GM12801 (cell line): ENCODE results near the gene GRID2.

Experiments used
- TF ChIP-seq, protein P1 (sequence below): IDR thresholded peaks from one replicate; pipeline ENCODE4 v1.5.1; 2011; ENCODE audit warnings: control low read depth; ENCODE audit not compliant: insufficient read length; ENCODE audit errors: extremely low read depth

The GRID2 gene

DNA sequence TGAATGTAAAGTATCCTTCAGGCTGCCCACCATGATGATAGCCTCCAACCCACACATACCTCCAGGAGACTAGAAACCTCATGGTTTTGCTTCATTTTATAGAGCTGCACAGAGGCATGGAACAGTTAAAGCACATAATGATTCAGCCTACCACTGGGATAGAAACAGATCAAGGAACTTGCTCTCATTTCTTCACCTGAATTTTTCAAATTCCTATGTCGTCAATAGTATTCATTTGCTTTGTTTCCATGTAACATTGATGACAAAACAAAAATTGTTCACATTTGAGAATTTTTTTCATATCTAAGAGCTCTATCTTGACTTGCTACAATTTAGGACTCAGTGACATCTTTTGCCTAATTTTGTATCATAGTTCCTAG, 1473.3 kb downstream of the GRID2 start:
- TF ChIP-seq, protein P1, sequence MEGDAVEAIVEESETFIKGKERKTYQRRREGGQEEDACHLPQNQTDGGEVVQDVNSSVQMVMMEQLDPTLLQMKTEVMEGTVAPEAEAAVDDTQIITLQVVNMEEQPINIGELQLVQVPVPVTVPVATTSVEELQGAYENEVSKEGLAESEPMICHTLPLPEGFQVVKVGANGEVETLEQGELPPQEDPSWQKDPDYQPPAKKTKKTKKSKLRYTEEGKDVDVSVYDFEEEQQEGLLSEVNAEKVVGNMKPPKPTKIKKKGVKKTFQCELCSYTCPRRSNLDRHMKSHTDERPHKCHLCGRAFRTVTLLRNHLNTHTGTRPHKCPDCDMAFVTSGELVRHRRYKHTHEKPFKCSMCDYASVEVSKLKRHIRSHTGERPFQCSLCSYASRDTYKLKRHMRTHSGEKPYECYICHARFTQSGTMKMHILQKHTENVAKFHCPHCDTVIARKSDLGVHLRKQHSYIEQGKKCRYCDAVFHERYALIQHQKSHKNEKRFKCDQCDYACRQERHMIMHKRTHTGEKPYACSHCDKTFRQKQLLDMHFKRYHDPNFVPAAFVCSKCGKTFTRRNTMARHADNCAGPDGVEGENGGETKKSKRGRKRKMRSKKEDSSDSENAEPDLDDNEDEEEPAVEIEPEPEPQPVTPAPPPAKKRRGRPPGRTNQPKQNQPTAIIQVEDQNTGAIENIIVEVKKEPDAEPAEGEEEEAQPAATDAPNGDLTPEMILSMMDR = no peak

DNA sequence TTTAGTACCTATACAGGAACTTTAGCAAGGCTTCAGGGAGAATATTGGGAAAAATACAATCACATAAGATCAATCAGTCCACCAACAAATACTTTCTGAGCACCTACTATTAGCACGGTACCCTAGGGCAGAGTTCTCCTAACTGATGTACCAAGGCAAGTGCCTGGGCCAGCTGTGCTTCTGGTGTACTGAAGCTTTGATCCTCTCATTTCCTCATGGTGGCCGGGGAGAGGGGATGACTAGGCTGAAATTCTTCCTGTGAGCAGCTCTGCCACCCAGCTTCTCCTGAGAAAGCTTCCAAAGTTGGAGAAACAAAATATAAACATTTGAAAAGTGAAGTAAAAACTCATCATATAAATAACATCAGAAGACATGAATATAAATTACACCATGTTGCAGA, 1475.5 kb downstream of the GRID2 start:
- TF ChIP-seq, protein P1 = no peak

DNA sequence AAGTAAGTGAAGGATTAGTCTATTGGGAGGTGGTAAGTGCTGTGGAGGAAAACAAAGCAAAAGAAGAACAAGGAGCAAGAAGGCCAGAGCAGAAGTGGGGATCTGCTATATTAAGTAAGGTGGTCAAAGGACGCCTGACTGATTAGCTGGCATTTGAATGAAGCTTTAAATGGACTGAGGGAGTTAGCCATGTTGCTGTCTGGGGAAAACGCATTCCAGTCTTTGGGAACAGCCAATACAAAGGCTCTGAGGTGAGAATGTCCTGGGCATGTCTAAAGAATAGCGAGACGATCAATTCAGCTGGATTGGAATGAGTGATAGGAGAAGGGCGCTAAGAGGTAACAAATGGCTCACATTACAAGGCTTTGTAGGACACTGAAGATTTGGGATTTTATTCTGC, 1476.3 kb downstream of the GRID2 start:
- TF ChIP-seq, protein P1 = no peak

DNA sequence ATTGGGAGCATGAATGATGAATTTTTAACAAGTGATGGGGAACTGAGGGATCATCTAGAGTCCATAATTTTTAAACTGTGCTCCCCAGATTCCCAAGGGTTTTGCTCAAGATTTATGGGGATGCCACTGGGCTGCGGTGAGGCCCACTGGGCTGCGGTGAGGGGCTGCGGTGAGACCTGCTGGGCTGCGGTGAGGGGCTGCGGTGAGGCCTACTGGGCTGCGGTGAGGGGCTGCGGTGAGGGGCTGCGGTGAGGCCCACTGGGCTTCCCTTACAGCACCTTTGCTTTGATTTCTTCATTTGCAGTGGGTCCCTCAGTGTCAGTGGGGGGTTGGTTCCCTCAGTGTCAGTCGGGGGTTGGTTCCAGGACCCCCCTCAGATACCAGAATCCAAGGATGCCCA, 1477.4 kb downstream of the GRID2 start:
- TF ChIP-seq, protein P1 = no peak

DNA sequence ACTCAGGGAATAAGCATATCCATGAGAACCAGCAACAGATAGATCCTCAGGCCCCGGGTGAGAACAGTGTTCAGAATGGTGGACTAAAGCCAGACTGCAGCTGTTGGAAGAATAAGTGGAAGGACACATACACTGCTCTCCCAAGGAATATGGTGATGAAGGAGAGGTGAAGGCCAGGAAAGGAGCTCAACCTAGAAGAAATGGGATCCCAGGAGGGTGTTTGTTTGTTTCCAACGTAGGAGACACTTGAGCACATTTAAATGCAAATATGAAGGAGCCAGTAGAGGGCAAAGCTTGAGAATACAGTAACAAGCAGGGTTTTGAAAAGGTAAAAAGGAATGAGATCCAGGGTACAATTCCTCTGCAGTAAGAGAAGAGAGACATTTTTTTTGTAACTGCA, 1482.4 kb downstream of the GRID2 start:
- TF ChIP-seq, protein P1 = no peak

DNA sequence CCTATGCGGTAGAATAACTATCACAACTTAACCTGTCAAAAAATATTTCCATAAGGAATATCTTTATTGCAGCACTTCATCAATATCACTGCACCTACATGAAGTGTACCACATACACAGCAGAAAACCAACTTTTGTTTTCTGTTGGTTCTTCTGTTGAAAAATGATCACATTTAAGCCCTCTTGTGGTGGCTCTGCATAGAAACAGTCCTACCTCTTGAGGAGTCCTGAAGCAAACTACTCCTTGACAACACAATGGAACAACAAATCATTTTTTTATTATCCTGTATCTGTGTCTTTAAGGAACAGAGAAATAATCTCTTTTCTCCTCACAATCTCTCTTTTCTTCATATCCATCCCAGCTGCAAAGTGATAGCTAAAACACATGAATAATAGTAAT, 1484.9 kb downstream of the GRID2 start:
- TF ChIP-seq, protein P1 = no peak

DNA sequence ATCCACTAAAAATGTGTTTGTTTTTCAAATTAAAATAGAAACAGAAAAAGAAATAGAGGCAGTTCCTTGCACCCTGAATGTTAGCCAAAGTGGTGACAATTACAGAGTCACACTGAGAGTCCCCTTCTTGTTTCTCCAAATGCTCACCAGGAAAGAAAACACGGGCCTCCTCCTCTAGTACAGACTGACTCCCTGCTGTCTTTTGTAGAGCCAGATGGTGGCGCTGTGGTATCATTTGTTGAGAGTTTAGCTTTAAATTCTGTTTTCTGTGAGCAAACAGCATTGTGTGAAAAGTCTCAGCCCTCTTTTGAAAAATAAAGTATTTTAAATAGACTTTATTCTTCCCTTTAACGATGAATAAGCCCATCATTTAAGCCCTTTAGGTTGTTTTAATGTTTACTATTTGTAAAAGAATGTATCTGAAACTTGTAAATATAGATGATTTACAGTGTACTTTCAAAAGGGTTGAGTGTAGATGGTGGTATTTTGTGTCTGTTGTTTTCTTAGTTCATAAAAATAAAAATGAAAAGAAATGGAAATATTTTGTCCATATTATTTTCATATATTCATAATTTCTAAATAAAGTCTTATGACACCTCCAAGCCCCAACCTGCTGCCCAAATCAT, 1487.9 kb downstream of the GRID2 start:
- TF ChIP-seq, protein P1 = no peak

DNA sequence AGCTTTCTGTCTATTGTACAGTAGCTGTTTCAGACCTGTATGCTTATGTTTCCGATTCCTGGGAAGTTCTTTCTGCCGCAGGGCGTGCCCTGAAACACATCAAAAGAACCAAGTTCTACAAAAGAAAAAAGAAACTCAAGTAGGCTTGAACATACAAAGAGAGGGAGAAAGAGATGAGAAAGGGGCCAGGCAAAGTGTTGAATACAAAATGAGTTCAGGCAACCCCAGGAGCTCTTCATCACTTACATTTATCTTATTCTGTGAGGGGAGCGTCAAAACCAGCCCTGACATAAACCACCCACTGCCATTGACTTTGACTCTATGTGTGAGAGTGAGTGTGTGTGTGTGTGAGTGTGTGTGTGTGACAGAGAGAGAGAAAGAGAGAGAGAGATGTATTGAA, 1498.3 kb downstream of the GRID2 start:
- TF ChIP-seq, protein P1 = no peak
